Adrenal gland (tissue), 5 donors: ENCODE results near the gene CKS2.

Experiments used
- CTCF ChIP-seq, 6 experiments: fragments of 450-650 bp in 4 of 6; fragments of 200-600 bp in 2 of 6; sonication (generic) in 1 of 6; IDR thresholded peaks; 1 replicate in 5 of 6; 2 replicates in 1 of 6; pipeline versions ENCODE4 v1.5.1 to v1.8.0; 2016 to 2021; ENCODE audit warnings: antibody characterized with exemption in 6 of 6, mild to moderate bottlenecking in 2 of 6, moderate library complexity in 1 of 6
- POLR2A ChIP-seq, 2 donors: fragments of 450-650 bp; IDR thresholded peaks; one replicate each; pipeline ENCODE4 v1.6.1; 2017; ENCODE audit warnings: antibody characterized with exemption in 2 of 2, mild to moderate bottlenecking in 2 of 2, moderate library complexity in 1 of 2
- donor health status: DM: no; HTN: no; CAD: no.

- TF ChIP-seq CTCF (IDR thresholded peaks at IDR 0.05): no peak
- TF ChIP-seq POLR2A (IDR thresholded peaks at IDR 0.05): no peak
Measured at GRCh38 chr9:89349607-89350006, 38.6 kb downstream of the CKS2 start.
